Smooth muscle cell of trachea (primary cell): ENCODE results near the gene MTF1. TPM values are rescaled to one million over a fixed set of nuclear protein-coding genes. Genes with fewer than 3 reads are reported as not detected.

Source experiments
- total RNA-seq: library from RNA; depleted of rRNA; stranded (reverse); fragments of >200 nt; gene quantifications from 2 replicates; pipeline ENCODE4 v1.2.1, GENCODE V29; 2014

The MTF1 gene
- 3.9 and 4.0 TPM in 2 replicates for total RNA-seq

GRCh38 chr1:37859507-37860345, at the start of gene MTF1:
TSS of gene MTF1 (minus strand) at chr1:37859592. CDS start at chr1:37857658, 1,934 bp downstream.

GRCh38 chr1:37807555-37808368, 51.6 kb downstream of the MTF1 start, which contains the start of the genes C1orf122 and YRDC:
TSS of gene C1orf122 (plus strand) at chr1:37807790. CDS start at chr1:37808405, 615 bp downstream.
TSS of gene YRDC (minus strand) at chr1:37808208. CDS start at chr1:37808180, 28 bp downstream.

GRCh38 chr1:37793773-37794371, 65.5 kb downstream of the MTF1 start, which contains the start of gene MANEAL:
TSS of gene MANEAL (plus strand) at chr1:37793847. CDS start at chr1:37794183, 336 bp downstream.

GRCh38 chr1:37764888-37765441, 94.4 kb downstream of the MTF1 start, which contains the start of gene EPHA10:
TSS of gene EPHA10 (minus strand) at chr1:37765120. CDS start at chr1:37765066, 54 bp downstream.

Other genes with a start within 250 kb of the MTF1 start
- gene RSPO1, start 224.7 kb downstream of the MTF1 start, total RNA-seq: 0.15 and 0.83 TPM in 2 replicates
- 1.5 and 16.4 TPM in 2 replicates for gene CDCA8, start 167.1 kb downstream of the MTF1 start, total RNA-seq
- 0.15 TPM in 1 of 2 replicates, not detected in the other for gene EPHA10, start 94.5 kb downstream of the MTF1 start, total RNA-seq
- 0.15 and 1.8 TPM in 2 replicates for gene MANEAL, start 65.7 kb downstream of the MTF1 start, total RNA-seq
- gene C1orf122, start 51.8 kb downstream of the MTF1 start, total RNA-seq: 23.3 and 46.5 TPM in 2 replicates
- 8.1 and 11.1 TPM in 2 replicates for gene YRDC, start 51.4 kb downstream of the MTF1 start, total RNA-seq
- 39.0 and 41.4 TPM in 2 replicates for gene INPP5B, start 87.5 kb upstream of the MTF1 start, total RNA-seq
- gene SF3A3, start 130.4 kb upstream of the MTF1 start, total RNA-seq: 64.8 and 121 TPM in 2 replicates
- gene FHL3, start 145.9 kb upstream of the MTF1 start, total RNA-seq: 16.6 and 31.1 TPM in 2 replicates
- 27.0 and 53.5 TPM in 2 replicates for gene UTP11, start 153.1 kb upstream of the MTF1 start, total RNA-seq
- under 0.01 and 0.17 TPM in 2 replicates for gene POU3F1, start 187.2 kb upstream of the MTF1 start, total RNA-seq